ENCODE data around the gene TYMP.

DNA sequence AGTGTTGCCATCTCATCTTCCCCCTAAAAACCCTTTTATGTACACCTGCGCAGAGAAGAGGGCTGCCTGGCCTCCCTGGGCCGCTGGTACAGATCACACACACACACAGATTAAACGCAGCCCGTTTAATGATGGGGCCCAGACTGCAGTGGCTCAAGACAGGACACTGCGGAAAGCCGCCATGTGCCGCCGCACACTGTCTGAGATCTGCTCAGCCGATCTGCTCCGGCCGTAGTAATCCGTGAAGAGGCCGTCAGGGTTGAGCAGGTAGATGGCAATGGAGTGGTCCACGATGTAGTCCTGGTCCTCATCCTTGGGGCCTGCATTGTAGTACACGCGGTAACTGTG, 6.4 kb downstream of the TYMP start:
- TF ChIP-seq, protein P1, sequence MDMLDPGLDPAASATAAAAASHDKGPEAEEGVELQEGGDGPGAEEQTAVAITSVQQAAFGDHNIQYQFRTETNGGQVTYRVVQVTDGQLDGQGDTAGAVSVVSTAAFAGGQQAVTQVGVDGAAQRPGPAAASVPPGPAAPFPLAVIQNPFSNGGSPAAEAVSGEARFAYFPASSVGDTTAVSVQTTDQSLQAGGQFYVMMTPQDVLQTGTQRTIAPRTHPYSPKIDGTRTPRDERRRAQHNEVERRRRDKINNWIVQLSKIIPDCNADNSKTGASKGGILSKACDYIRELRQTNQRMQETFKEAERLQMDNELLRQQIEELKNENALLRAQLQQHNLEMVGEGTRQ (CRISPR knock-in tag; IDR thresholded peaks at IDR 0.05) = no peak
- TF ChIP-seq, protein P2, sequence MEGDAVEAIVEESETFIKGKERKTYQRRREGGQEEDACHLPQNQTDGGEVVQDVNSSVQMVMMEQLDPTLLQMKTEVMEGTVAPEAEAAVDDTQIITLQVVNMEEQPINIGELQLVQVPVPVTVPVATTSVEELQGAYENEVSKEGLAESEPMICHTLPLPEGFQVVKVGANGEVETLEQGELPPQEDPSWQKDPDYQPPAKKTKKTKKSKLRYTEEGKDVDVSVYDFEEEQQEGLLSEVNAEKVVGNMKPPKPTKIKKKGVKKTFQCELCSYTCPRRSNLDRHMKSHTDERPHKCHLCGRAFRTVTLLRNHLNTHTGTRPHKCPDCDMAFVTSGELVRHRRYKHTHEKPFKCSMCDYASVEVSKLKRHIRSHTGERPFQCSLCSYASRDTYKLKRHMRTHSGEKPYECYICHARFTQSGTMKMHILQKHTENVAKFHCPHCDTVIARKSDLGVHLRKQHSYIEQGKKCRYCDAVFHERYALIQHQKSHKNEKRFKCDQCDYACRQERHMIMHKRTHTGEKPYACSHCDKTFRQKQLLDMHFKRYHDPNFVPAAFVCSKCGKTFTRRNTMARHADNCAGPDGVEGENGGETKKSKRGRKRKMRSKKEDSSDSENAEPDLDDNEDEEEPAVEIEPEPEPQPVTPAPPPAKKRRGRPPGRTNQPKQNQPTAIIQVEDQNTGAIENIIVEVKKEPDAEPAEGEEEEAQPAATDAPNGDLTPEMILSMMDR (IDR thresholded peaks at IDR 0.05) = no peak
- TF ChIP-seq, protein P3, sequence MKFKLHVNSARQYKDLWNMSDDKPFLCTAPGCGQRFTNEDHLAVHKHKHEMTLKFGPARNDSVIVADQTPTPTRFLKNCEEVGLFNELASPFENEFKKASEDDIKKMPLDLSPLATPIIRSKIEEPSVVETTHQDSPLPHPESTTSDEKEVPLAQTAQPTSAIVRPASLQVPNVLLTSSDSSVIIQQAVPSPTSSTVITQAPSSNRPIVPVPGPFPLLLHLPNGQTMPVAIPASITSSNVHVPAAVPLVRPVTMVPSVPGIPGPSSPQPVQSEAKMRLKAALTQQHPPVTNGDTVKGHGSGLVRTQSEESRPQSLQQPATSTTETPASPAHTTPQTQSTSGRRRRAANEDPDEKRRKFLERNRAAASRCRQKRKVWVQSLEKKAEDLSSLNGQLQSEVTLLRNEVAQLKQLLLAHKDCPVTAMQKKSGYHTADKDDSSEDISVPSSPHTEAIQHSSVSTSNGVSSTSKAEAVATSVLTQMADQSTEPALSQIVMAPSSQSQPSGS (CRISPR knock-in tag; IDR thresholded peaks at IDR 0.05; ENCODE audit: borderline replicate concordance, low read depth) = no peak
- TF ChIP-seq, protein P4, sequence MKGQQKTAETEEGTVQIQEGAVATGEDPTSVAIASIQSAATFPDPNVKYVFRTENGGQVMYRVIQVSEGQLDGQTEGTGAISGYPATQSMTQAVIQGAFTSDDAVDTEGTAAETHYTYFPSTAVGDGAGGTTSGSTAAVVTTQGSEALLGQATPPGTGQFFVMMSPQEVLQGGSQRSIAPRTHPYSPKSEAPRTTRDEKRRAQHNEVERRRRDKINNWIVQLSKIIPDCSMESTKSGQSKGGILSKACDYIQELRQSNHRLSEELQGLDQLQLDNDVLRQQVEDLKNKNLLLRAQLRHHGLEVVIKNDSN (CRISPR knock-in tag; IDR thresholded peaks at IDR 0.05) = no peak
- TF ChIP-seq, protein P5, sequence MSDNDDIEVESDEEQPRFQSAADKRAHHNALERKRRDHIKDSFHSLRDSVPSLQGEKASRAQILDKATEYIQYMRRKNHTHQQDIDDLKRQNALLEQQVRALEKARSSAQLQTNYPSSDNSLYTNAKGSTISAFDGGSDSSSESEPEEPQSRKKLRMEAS (CRISPR knock-in tag; IDR thresholded peaks at IDR 0.05) = no peak
- TF ChIP-seq GRHL2 (CRISPR knock-in tag; IDR thresholded peaks at IDR 0.05; ENCODE audit: insufficient replicate concordance, severe bottlenecking) (no peak), JAZF1 (CRISPR knock-in tag; IDR thresholded peaks at IDR 0.05) (no peak), MXD4 (CRISPR knock-in tag; IDR thresholded peaks at IDR 0.05; ENCODE audit: borderline replicate concordance) (no peak), JUN (CRISPR knock-in tag; IDR thresholded peaks at IDR 0.05) (no peak), CBFB (CRISPR knock-in tag; IDR thresholded peaks at IDR 0.05; ENCODE audit: low read depth) (no peak)

All from WTC11 (cell line).